SJCRH30 (cell line): Measurements from ENCODE around the gene PUDP. TPM values are rescaled to one million over a fixed set of nuclear protein-coding genes. Genes with fewer than 3 reads are reported as not detected.

Source experiments
- DNase-seq, 2 experiments: peaks; one replicate each; pipeline ENCODE4 v3.0.0-alpha.2; 2015 to 2020
- H3K27ac ChIP-seq: fragments of 250-450 bp; sonication (Bioruptor Pico); 2 replicates; pipeline ENCODE4 v1.5.1; 2020; ENCODE audit warnings: mild to moderate bottlenecking, moderate library complexity
- H3K27me3 ChIP-seq: fragments of 250-450 bp; sonication (Bioruptor Pico); 2 replicates; pipeline ENCODE4 v1.5.1; 2020; ENCODE audit warnings: mild to moderate bottlenecking, moderate library complexity
- H3K36me3 ChIP-seq: fragments of 250-450 bp; sonication (Bioruptor Pico); 2 replicates; pipeline ENCODE4 v1.5.1; 2020; ENCODE audit warnings: mild to moderate bottlenecking, moderate library complexity
- H3K4me1 ChIP-seq: fragments of 250-450 bp; sonication (Bioruptor Pico); 2 replicates; pipeline ENCODE4 v1.5.1; 2020; ENCODE audit warnings: mild to moderate bottlenecking, moderate library complexity
- H3K4me3 ChIP-seq: fragments of 250-450 bp; sonication (Bioruptor Pico); 2 replicates; pipeline ENCODE4 v1.5.1; 2020; ENCODE audit warnings: mild to moderate bottlenecking, moderate library complexity
- H3K9me3 ChIP-seq: fragments of 250-450 bp; sonication (Bioruptor Pico); replicated peaks from 2 replicates; pipeline ENCODE4 v1.5.1; 2020; ENCODE audit warnings: mild to moderate bottlenecking, moderate library complexity
- total RNA-seq: library from RNA; depleted of rRNA; stranded (reverse); fragments of >200 nt; shearing (Covaris generic); gene quantifications from 2 replicates; pipeline ENCODE4 v1.2.3, GENCODE V29; 2014

PUDP gene
- total RNA-seq, 1 experiment from 2014 or later, result 22.5 TPM

GRCh38 chrX:7133050-7133440 lies 14.9 kb downstream of the PUDP start:
- Histone ChIP-seq H3K27me3 (no peaks in the 10 kb centered on the region), H3K27ac (peak overlapping the region; percentile 28), H3K4me3 (no peak overlapping the region), H3K4me1 (peaks cover 10% of the 10 kb centered on the region), H3K9me3 (no peaks in the 10 kb centered on the region), H3K36me3 (no peaks in the 10 kb centered on the region)
- DNase-seq, result peak; percentile 26 to 34

- Histone ChIP-seq H3K9me3 (no peaks in the 10 kb centered on the region), H3K27me3 (no peaks in the 10 kb centered on the region), H3K27ac (peak overlapping the region; percentile 28), H3K4me3 (no peak overlapping the region), H3K4me1 (peaks cover 10% of the 10 kb centered on the region), H3K36me3 (no peaks in the 10 kb centered on the region)
- DNase-seq, result peak; percentile 53 to 66
These were observed 15.5 kb downstream of the PUDP start for GRCh38 chrX:7132335-7133049.

- Histone ChIP-seq H3K9me3 (no peaks in the 10 kb centered on the region), H3K27me3 (no peaks in the 10 kb centered on the region), H3K36me3 (no peaks in the 10 kb centered on the region), H3K4me3 (no peak overlapping the region), H3K27ac (no peak overlapping the region), H3K4me1 (peaks cover 17% of the 10 kb centered on the region)
- no peak for DNase-seq
These were observed 16.3 kb downstream of the PUDP start for GRCh38 chrX:7131621-7132020.

- Histone ChIP-seq H3K9me3 (no peaks in the 10 kb centered on the region), H3K27me3 (no peaks in the 10 kb centered on the region), H3K4me1 (peaks cover 11% of the 10 kb centered on the region), H3K36me3 (no peaks in the 10 kb centered on the region; the same call in 1 of the 2 replicates), H3K4me3 (no peak overlapping the region), H3K27ac (0 out of 2 replicates have a peak overlapping the region, but pooled peaks have one; percentile 13)
- DNase-seq, result peak; percentile 52 to 83
These were observed 20.9 kb downstream of the PUDP start for GRCh38 chrX:7127056-7127455.

GRCh38 chrX:7120878-7121219 lies 27.1 kb downstream of the PUDP start:
- Histone ChIP-seq H3K27me3 (no peaks in the 10 kb centered on the region), H3K4me3 (no peak overlapping the region), H3K27ac (no peak overlapping the region), H3K4me1 (peaks cover 14% of the 10 kb centered on the region), H3K36me3 (no peaks in the 10 kb centered on the region; the same call in 1 of the 2 replicates), H3K9me3 (no peaks in the 10 kb centered on the region)
- no peak for DNase-seq

- H3K4me1 ChIP-seq, result peaks cover 19% of the 10 kb centered on the region
- H3K27ac ChIP-seq, result no peak overlapping the region
- H3K4me3 ChIP-seq, result no peak overlapping the region
- H3K36me3 ChIP-seq, result no peaks in the 10 kb centered on the region
- DNase-seq, result peak in 1 of 2 experiments; percentile 59
- H3K9me3 ChIP-seq, result no peaks in the 10 kb centered on the region
- no peaks in the 10 kb centered on the region for H3K27me3 ChIP-seq
These were observed 27.7 kb downstream of the PUDP start for GRCh38 chrX:7119950-7120877.

- no peaks in the 10 kb centered on the region for H3K36me3 ChIP-seq
- H3K27ac ChIP-seq, result no peak overlapping the region
- H3K27me3 ChIP-seq, result no peaks in the 10 kb centered on the region
- DNase-seq, result no peak
- H3K9me3 ChIP-seq, result no peaks in the 10 kb centered on the region
- peaks cover 24% of the 10 kb centered on the region for H3K4me1 ChIP-seq
- H3K4me3 ChIP-seq, result no peak overlapping the region
These were observed 30.4 kb downstream of the PUDP start for GRCh38 chrX:7117587-7117986.

- Histone ChIP-seq H3K27me3 (no peaks in the 10 kb centered on the region), H3K4me1 (peaks cover 25% of the 10 kb centered on the region), H3K9me3 (no peaks in the 10 kb centered on the region), H3K27ac (no peak overlapping the region), H3K36me3 (no peaks in the 10 kb centered on the region), H3K4me3 (no peak overlapping the region)
- no peak for DNase-seq
These were observed 31.9 kb downstream of the PUDP start for GRCh38 chrX:7116081-7116480.

GRCh38 chrX:7115557-7115956 lies 32.4 kb downstream of the PUDP start:
- Histone ChIP-seq H3K4me3 (no peak overlapping the region), H3K4me1 (peaks cover 26% of the 10 kb centered on the region), H3K9me3 (no peaks in the 10 kb centered on the region), H3K27me3 (no peaks in the 10 kb centered on the region), H3K36me3 (no peaks in the 10 kb centered on the region), H3K27ac (no peak overlapping the region)
- DNase-seq, result peak; percentile 56 to 77

GRCh38 chrX:7112071-7112470 lies 35.9 kb downstream of the PUDP start:
- peaks cover 39% of the 10 kb centered on the region for H3K4me1 ChIP-seq
- no peaks in the 10 kb centered on the region for H3K9me3 ChIP-seq
- no peaks in the 10 kb centered on the region for H3K36me3 ChIP-seq
- no peak for DNase-seq
- no peaks in the 10 kb centered on the region for H3K27me3 ChIP-seq
- H3K27ac ChIP-seq, result no peak overlapping the region
- H3K4me3 ChIP-seq, result no peak overlapping the region

GRCh38 chrX:7111518-7111917 lies 36.4 kb downstream of the PUDP start:
- Histone ChIP-seq H3K4me3 (no peak overlapping the region), H3K36me3 (no peaks in the 10 kb centered on the region), H3K27ac (no peak overlapping the region), H3K4me1 (peaks cover 39% of the 10 kb centered on the region), H3K27me3 (no peaks in the 10 kb centered on the region), H3K9me3 (no peaks in the 10 kb centered on the region)
- no peak for DNase-seq

- no peaks in the 10 kb centered on the region for H3K27me3 ChIP-seq
- no peaks in the 10 kb centered on the region for H3K36me3 ChIP-seq
- H3K4me1 ChIP-seq, result peaks cover 36% of the 10 kb centered on the region
- peak; percentile 12 to 47 for DNase-seq
- H3K27ac ChIP-seq, result peak overlapping the region; percentile 81
- no peaks in the 10 kb centered on the region for H3K9me3 ChIP-seq
- H3K4me3 ChIP-seq, result no peak overlapping the region
These were observed 37.1 kb downstream of the PUDP start for GRCh38 chrX:7110821-7111276.

GRCh38 chrX:7109838-7110793 lies 37.8 kb downstream of the PUDP start:
- no peaks in the 10 kb centered on the region for H3K36me3 ChIP-seq
- peak overlapping the region; percentile 32 for H3K4me3 ChIP-seq
- DNase-seq, result peak; percentile 44 to 59
- H3K27ac ChIP-seq, result peak overlapping the region; percentile 81
- no peaks in the 10 kb centered on the region for H3K9me3 ChIP-seq
- peaks cover 30% of the 10 kb centered on the region for H3K4me1 ChIP-seq
- no peaks in the 10 kb centered on the region for H3K27me3 ChIP-seq

- Histone ChIP-seq H3K27me3 (no peaks in the 10 kb centered on the region), H3K9me3 (no peaks in the 10 kb centered on the region), H3K27ac (peak overlapping the region; percentile 81), H3K4me3 (peak overlapping the region; percentile 32), H3K4me1 (peaks cover 26% of the 10 kb centered on the region), H3K36me3 (no peaks in the 10 kb centered on the region; the same call in 1 of the 2 replicates)
- DNase-seq, result peak; percentile 45 to 62
These were observed 38.9 kb downstream of the PUDP start for GRCh38 chrX:7109049-7109531.
